Activated CD4-positive, alpha-beta T cell treated with anti-CD3 and anti-CD28 coated beads, Interleukin-2, amount 10 ng/mL, durations not matched to agents 7 days and 5 days (primary cell): ENCODE measurements around the gene ULBP2. TPM values are rescaled to one million over a fixed set of nuclear protein-coding genes. Genes with fewer than 3 reads are reported as not detected.

Experiments used
- CTCF ChIA-PET: fragments of 350-600 bp; sonication (Branson Sonifier 250); formaldehyde crosslinking; loops from one replicate; lab custom pipeline; 2021; ENCODE audit warnings: antibody characterized with exemption; lab: Charles Lee
- POLR2A ChIA-PET: fragments of 350-600 bp; sonication (Branson Sonifier 250); formaldehyde crosslinking; loops from one replicate; lab custom pipeline; 2021; ENCODE audit warnings: antibody characterized with exemption; lab: Charles Lee
- DNase-seq: peaks from one replicate; pipeline ENCODE4 v3.0.0-alpha.2; 2020
- H3K27ac Mint-ChIP-seq: one replicate; pipeline ENCODE4 v1.8.0; 2021; ENCODE audit warnings: mild to moderate bottlenecking, moderate library complexity, mixed read lengths
- H3K27me3 Mint-ChIP-seq: one replicate; pipeline ENCODE4 v1.8.0; 2021; ENCODE audit warnings: mixed read lengths
- H3K36me3 Mint-ChIP-seq: one replicate; pipeline ENCODE4 v1.8.0; 2021; ENCODE audit warnings: low read depth, mixed read lengths
- H3K4me1 Mint-ChIP-seq: one replicate; pipeline ENCODE4 v1.8.0; 2021; ENCODE audit warnings: mixed read lengths
- H3K4me3 Mint-ChIP-seq: one replicate; pipeline ENCODE4 v1.8.0; 2021; ENCODE audit warnings: mild to moderate bottlenecking, moderate library complexity, mixed read lengths
- H3K9me3 Mint-ChIP-seq: one replicate; pipeline ENCODE4 v1.8.0; 2021; ENCODE audit warnings: mixed read lengths
- total RNA-seq, 2 experiments: library from RNA; stranded (reverse); gene quantifications; one replicate each; pipeline ENCODE4 v1.2.3, GENCODE V29; 2021

Gene ULBP2
- total RNA-seq, 2 experiments from 2014 or later, result 0.40 to 0.50 TPM

GRCh38 chr6:149995235-149995750, 53.5 kb downstream of the ULBP2 start:
- no peak overlapping the region for H3K27ac Mint-ChIP-seq
- H3K27me3 Mint-ChIP-seq, result peaks cover 82% of the 10 kb centered on the region
- POLR2A ChIA-PET, result no interaction called here
- no peaks in the 10 kb centered on the region for H3K9me3 Mint-ChIP-seq
- peaks cover 2% of the 10 kb centered on the region for H3K36me3 Mint-ChIP-seq
- H3K4me3 Mint-ChIP-seq, result no peak overlapping the region
- H3K4me1 Mint-ChIP-seq, result peaks cover 18% of the 10 kb centered on the region
- no peak for DNase-seq
- CTCF ChIA-PET, result interaction anchor here (1.9 kb wide), 1 partner anchor 22 kb away, joined by 8 read pairs; no protein-coding TSS in a partner anchor

- ChIA-PET POLR2A (no interaction called here), CTCF (interaction anchor here (0.6 kb wide), 1 partner anchor 72 kb away, joined by 3 read pairs; no protein-coding TSS in a partner anchor)
- DNase-seq, result no peak
- Mint-ChIP-seq H3K4me1 (peaks cover 20% of the 10 kb centered on the region), H3K27ac (no peak overlapping the region), H3K9me3 (no peaks in the 10 kb centered on the region), H3K27me3 (peaks cover 82% of the 10 kb centered on the region), H3K4me3 (no peak overlapping the region), H3K36me3 (no peaks in the 10 kb centered on the region)
These were observed 54.2 kb downstream of the ULBP2 start for GRCh38 chr6:149995971-149996370.

Other genes with a start within 250 kb of the ULBP2 start
- gene LATS1, start 223.9 kb upstream of the ULBP2 start, total RNA-seq, result 10 to 100 TPM; 34.9 to 37.3 TPM
- 10 to 100 TPM; 59.9 to 74.6 TPM for gene NUP43, start 195.5 kb upstream of the ULBP2 start, total RNA-seq
- 10 to 100 TPM; 86.2 to 93.9 TPM for gene PCMT1, start 192.3 kb upstream of the ULBP2 start, total RNA-seq
- gene LRP11, start 77.7 kb upstream of the ULBP2 start, total RNA-seq, result 1 to 10 TPM; 6.5 to 7.4 TPM
- gene RAET1E, start 43.9 kb upstream of the ULBP2 start, total RNA-seq, result not detected
- gene RAET1G, start 18.9 kb upstream of the ULBP2 start, total RNA-seq, result not detected
- under 1 TPM; 0.55 to 0.67 TPM for gene ULBP1, start 21.9 kb downstream of the ULBP2 start, total RNA-seq
- not detected for gene RAET1L, start 83.5 kb downstream of the ULBP2 start, total RNA-seq
- gene ULBP3, start 127.1 kb downstream of the ULBP2 start, total RNA-seq, result 1 to 10 TPM; 1.0 to 1.1 TPM
- not detected for gene PPP1R14C, start 201.0 kb downstream of the ULBP2 start, total RNA-seq